ENCODE measurements around the gene NAT14.

Gene NAT14

GRCh38 chr19:55527197-55528029 lies 42.4 kb downstream of the NAT14 start:
- Histone ChIP-seq H3K36me3 (ENCODE audit: insufficient read depth, low read length) (no peaks in the 10 kb centered on the region), H3K9ac (ENCODE audit: low read depth, low read length) (no peak overlapping the region), H3K27me3 (ENCODE audit: insufficient read depth, low read length, poor library complexity) (no peaks in the 10 kb centered on the region), H3K4me1 (ENCODE audit: insufficient read depth, low read length) (no peaks in the 10 kb centered on the region), H3K4me2 (ENCODE audit: insufficient read depth, low read length) (no peak overlapping the region), H3K79me2 (ENCODE audit: insufficient read depth, low read length) (no peaks in the 10 kb centered on the region), H3K4me3 (ENCODE audit: low read depth in 1 of 2, low read length in 2 of 2) (no peak overlapping the region), H3K27ac (ENCODE audit: low read length) (no peak overlapping the region), H3K9me3 (ENCODE audit: insufficient read depth, low read length, severe bottlenecking) (peaks cover 3% of the 10 kb centered on the region), H4K20me1 (ENCODE audit: insufficient read depth, low read length) (no peaks in the 10 kb centered on the region), H2AFZ (ENCODE audit: low read depth, low read length) (no peak overlapping the region)
- no peak for DNase-seq
- TF ChIP-seq EZH2 (IDR thresholded peaks at IDR 0.05; ENCODE audit: borderline replicate concordance, low read depth, low read length, severe bottlenecking) (no peak), CTCF (IDR thresholded peaks at IDR 0.05; ENCODE audit: borderline replicate concordance, extremely low read depth, low read length, poor library complexity, severe bottlenecking) (no peak)
- no peak for ATAC-seq (ENCODE audit: insufficient read depth, low read depth)

GRCh38 chr19:55528030-55528803 lies 43.2 kb downstream of the NAT14 start:
- Histone ChIP-seq H3K9me3 (ENCODE audit: insufficient read depth, low read length, severe bottlenecking) (peaks cover 3% of the 10 kb centered on the region), H3K4me1 (ENCODE audit: insufficient read depth, low read length) (no peaks in the 10 kb centered on the region), H3K4me2 (ENCODE audit: insufficient read depth, low read length) (no peak overlapping the region), H3K27me3 (ENCODE audit: insufficient read depth, low read length, poor library complexity) (no peaks in the 10 kb centered on the region), H2AFZ (ENCODE audit: low read depth, low read length) (no peak overlapping the region), H3K9ac (ENCODE audit: low read depth, low read length) (no peak overlapping the region), H3K79me2 (ENCODE audit: insufficient read depth, low read length) (no peaks in the 10 kb centered on the region), H3K36me3 (ENCODE audit: insufficient read depth, low read length) (no peaks in the 10 kb centered on the region), H4K20me1 (ENCODE audit: insufficient read depth, low read length) (no peaks in the 10 kb centered on the region), H3K27ac (ENCODE audit: low read length) (no peak overlapping the region), H3K4me3 (ENCODE audit: low read depth in 1 of 2, low read length in 2 of 2) (no peak overlapping the region)
- TF ChIP-seq CTCF (IDR thresholded peaks at IDR 0.05; ENCODE audit: borderline replicate concordance, extremely low read depth, low read length, poor library complexity, severe bottlenecking) (no peak), EZH2 (IDR thresholded peaks at IDR 0.05; ENCODE audit: borderline replicate concordance, low read depth, low read length, severe bottlenecking) (no peak)
- DNase-seq (no peak), ATAC-seq (ENCODE audit: insufficient read depth, low read depth) (no peak)

GRCh38 chr19:55529636-55530234 lies 44.7 kb downstream of the NAT14 start:
- H3K27ac ChIP-seq (ENCODE audit: low read length) = no peak overlapping the region
- no peak for ATAC-seq (ENCODE audit: insufficient read depth, low read depth)
- H3K27me3 ChIP-seq (ENCODE audit: insufficient read depth, low read length, poor library complexity) = no peaks in the 10 kb centered on the region
- H2AFZ ChIP-seq (ENCODE audit: low read depth, low read length) = no peak overlapping the region
- no peak for DNase-seq
- no peak for TF ChIP-seq EZH2 (IDR thresholded peaks at IDR 0.05; ENCODE audit: borderline replicate concordance, low read depth, low read length, severe bottlenecking)
- TF ChIP-seq CTCF (IDR thresholded peaks at IDR 0.05; ENCODE audit: borderline replicate concordance, extremely low read depth, low read length, poor library complexity, severe bottlenecking) = no peak
- no peak overlapping the region for H3K4me3 ChIP-seq (ENCODE audit: low read depth in 1 of 2, low read length in 2 of 2)
- peaks cover 3% of the 10 kb centered on the region for H3K9me3 ChIP-seq (ENCODE audit: insufficient read depth, low read length, severe bottlenecking)
- no peaks in the 10 kb centered on the region for H3K4me1 ChIP-seq (ENCODE audit: insufficient read depth, low read length)
- H3K79me2 ChIP-seq (ENCODE audit: insufficient read depth, low read length) = no peaks in the 10 kb centered on the region
- no peaks in the 10 kb centered on the region for H4K20me1 ChIP-seq (ENCODE audit: insufficient read depth, low read length)
- no peak overlapping the region for H3K4me2 ChIP-seq (ENCODE audit: insufficient read depth, low read length)
- no peaks in the 10 kb centered on the region for H3K36me3 ChIP-seq (ENCODE audit: insufficient read depth, low read length)
- H3K9ac ChIP-seq (ENCODE audit: low read depth, low read length) = no peak overlapping the region
